Stimulated activated CD8-positive, alpha-beta memory T cell treated with anti-CD3 and anti-CD28 coated beads, Interleukin-7, amount 100 ng/mL, for 24 hours (primary cell): ENCODE results near the gene PAQR7.

Experiments used
- DNase-seq: peaks from one replicate; pipeline ENCODE4 v3.0.0-alpha.2; 2020; ENCODE audit warnings: low read depth

PAQR7 gene, protein sequence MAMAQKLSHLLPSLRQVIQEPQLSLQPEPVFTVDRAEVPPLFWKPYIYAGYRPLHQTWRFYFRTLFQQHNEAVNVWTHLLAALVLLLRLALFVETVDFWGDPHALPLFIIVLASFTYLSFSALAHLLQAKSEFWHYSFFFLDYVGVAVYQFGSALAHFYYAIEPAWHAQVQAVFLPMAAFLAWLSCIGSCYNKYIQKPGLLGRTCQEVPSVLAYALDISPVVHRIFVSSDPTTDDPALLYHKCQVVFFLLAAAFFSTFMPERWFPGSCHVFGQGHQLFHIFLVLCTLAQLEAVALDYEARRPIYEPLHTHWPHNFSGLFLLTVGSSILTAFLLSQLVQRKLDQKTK

GRCh38 chr1:25875154-25875855 is at the start of gene PAQR7:
PAQR7 (minus strand) TSS chr1:25875708; CDS start chr1:25863839, 11,869 bp downstream.
- DNase-seq: no peak

GRCh38 chr1:25924454-25924853 is 48.9 kb upstream of the PAQR7 start:
- no peak for DNase-seq

DNA sequence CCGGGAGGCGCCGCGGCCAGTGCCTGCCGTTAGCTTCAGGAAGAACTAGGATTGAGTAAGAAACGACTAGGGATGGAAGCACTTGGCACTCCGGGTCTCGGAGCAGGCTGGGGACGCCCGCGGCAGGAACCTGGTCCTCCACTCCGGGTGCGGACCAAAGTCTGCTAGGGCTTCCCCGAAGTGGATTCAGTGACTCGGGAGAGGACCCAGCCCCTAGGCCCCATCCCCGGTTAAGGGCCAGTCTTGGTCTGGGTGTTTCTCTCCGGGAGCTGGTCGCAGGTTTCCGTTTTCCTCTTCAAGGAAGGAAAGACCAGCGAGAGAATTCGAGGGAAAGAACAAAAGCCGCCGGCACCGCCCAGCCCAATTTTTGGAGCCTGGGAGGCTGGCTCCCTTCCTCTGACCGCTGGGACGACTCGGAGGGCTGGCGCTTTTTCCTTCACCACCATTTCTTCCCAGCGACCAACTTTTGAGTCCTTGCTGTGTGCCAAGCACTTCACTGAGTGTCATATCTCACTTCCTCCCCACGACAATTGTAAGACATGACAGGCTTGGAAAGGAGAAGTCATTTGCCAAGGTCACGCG is 47.6 kb upstream of the PAQR7 start:
- DNase-seq: no peak

- no peak for DNase-seq
Observed at GRCh38 chr1:25922056-25922970, 46.8 kb upstream of the PAQR7 start.

DNA sequence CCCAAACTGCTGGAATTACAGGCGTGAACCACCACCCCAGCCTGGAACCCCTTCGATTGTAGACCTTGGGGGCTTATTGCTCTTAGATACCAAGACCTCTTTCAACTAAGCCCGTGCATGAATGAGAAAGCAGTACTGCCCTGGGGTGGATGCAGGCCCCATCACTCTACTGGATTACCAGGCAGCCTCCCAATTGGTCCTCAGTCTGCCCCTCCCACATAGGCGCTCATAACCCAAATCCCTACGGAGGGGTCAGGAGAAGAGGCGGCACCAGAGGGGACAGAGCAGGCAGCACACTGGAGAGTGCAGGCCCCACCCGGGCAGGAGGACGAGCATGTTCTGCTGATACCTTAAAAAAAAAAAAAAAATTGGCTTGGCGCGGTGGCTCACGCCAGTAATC is 43.1 kb upstream of the PAQR7 start:
- DNase-seq: no peak

DNA sequence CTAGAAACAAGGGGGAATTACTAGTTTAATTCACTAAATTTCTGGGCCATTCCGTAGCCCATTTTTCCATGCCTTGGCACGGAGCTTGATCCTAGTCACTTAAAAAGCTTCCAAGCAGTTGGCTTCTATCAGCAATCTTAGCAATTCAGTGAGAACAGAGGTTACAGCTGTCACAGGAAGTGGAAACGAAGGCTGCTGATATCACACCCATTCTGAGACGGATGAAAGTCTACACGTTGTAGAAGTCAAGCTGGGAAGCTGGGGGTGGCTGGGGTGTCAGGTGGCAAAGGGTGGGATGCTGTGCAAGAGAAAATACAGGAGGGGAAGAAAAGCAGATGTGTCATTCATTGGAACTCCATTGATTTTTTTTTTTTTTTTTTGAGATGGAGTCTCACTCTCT is 42.5 kb upstream of the PAQR7 start:
- DNase-seq: no peak

DNA sequence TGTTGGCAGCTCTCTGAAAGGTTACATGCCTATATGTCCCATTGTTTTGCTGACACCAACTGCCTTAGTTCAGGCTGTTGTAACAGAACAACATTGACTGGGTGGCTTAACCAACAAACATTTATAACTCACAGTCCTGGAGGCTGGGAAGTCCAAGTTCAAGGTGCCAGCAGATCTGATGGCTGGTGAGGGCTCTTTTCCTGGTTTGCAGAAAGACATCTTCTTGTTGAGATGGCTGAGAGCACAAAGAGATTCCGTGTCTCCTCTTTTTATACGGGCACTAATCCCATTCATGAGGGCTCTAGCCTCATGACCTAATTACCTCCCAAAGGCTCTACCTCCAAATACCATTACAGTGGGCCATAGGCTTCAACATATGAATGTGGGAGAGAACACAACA is 41.0 kb upstream of the PAQR7 start:
- no peak for DNase-seq

- no peak for DNase-seq
Observed at GRCh38 chr1:25914074-25914995, 38.8 kb upstream of the PAQR7 start.

DNA sequence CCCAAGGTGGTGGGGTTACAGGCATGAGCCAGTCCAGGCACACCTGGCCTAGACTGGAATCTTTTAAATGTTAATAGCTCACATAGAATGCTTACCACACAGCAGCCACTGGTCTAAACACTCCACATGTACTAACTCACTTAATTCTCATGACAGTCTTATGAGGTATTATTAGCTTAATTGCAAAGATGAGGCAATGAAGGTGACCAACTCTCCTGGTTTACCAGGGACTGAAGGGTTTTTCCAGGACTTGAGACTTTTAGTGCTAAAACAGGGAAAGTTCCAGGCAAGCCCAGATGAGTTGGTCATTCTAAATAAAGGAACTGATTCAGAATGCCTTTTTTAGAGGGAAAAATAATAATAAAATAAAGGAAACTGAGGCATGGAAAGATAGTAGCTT is 37.7 kb upstream of the PAQR7 start:
- DNase-seq: no peak

DNA sequence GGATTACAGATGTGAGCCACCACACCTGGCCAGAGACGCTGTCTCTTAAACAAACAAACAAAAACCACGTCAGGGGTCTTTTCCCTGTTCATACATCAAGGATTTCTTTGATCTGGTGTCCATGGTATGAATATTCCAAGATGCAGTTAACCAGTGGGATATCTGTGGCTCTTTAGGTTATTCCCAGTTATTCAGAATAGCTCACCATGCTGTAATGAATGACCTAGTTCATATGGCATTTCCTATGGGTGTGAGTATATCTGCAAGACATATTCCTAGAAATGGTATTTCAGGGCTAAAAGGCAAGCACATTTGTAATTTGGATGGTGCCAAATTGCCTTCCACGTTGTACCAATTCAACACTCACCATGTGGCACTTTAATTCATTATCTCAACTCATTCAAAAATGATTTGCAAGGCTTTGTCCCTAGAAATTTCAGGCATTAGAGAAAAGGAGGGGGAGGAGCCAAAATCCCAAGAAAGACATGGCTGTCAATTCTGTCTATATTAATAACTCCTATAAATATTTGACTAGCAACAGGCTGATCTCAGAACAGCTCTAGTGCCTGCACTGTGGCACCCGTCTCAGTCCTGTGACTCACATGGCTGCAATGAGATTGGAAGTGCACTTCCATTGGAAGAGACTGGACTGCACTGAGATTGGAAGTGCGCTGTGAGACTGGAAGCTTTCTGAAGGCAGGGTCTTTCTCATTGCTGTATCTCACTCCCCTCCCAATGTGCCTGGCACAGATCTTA is 36.7 kb upstream of the PAQR7 start:
- DNase-seq: no peak

GRCh38 chr1:25911162-25911561 is 35.7 kb upstream of the PAQR7 start:
- DNase-seq: no peak

GRCh38 chr1:25909040-25909439 is 33.5 kb upstream of the PAQR7 start:
- DNase-seq: no peak

GRCh38 chr1:25908161-25908560 is 32.7 kb upstream of the PAQR7 start:
- no peak for DNase-seq

DNA sequence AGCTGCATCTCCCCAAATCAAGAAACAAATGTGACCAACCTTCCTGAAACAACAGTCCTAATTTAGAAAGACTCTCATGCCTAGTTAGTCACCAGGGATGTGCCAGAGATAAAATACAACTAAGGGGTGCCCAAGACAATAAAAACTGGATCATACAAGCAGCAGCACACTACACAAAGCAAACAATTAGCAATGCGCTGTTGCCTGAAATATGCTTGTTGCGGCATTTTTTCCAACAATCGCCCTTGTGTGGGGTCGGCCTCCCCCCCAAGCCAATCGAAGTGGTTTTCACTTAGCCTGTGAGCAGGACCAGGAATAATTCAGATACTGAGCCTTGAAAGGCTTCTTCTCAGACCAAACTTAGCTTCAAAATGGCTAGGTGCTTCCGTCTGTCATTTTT is 32.1 kb upstream of the PAQR7 start:
- DNase-seq: no peak

- no peak for DNase-seq
Observed at GRCh38 chr1:25906644-25907300, 31.3 kb upstream of the PAQR7 start.

DNA sequence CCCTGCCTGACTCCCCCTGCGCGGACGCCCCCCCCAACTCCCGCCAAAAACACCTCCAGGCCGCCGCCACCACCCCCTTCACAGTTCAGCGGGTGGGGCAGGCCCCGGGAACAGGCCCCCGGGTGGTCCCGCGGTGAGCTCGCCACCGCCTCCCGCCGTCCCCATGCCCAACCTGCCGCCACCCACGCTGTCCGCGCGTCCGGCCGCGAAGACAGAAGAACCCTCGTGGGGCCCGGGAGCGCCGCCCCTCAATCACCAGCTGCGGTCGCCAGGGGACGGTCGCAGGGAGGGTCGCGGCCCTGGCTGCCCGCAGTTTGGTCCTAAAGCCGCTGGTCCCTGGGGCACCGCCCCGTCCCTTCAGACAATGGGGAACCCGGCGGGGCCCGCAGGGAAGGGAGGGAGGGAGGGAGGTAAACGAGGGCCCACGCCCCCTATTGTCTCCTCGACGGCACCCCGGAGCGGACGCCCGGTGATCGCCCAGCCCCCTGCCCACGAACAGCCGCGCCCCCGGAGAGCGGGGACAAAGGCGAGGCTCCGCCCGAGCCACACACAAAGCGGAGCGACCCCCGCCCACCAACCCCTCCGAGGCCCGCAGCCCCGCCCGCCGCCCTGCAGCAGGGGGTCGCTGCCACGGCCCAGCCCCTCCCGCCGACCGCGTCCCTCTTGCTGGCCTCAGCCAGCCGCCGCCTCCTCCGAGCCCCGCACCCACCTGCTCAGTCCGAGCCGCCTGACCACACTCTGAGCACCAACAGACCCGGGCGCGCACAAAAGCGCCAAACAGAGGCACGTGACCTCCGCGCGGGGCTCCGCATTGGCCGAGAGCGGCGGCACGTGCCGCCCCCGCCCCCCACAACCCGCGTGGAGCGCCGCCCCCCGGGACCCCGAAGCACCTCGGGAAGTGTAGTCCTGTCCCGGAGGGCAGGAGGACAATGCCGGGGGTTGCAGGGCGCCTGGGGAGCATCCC is 30.5 kb upstream of the PAQR7 start, which contains the start of gene STMN1:
STMN1 (minus strand) TSS at position 740 of the 964 bp plus-strand sequence. CDS start 1,743 bp downstream, outside the sequence.
- peak; percentile 78 for DNase-seq

- DNase-seq: peak; percentile 93
Observed at GRCh38 chr1:25904943-25905679, 29.6 kb upstream of the PAQR7 start.

GRCh38 chr1:25903986-25904385 is 28.5 kb upstream of the PAQR7 start:
- DNase-seq: no peak
